ES-I3 (cell line): Measurements from ENCODE around the gene DHCR24.

ENCODE experiments used
- H3K36me3 ChIP-seq: 2 replicates; pipeline ENCODE4 v1.6.1; 2013; ENCODE audit warnings: mild to moderate bottlenecking, low read length, control low read depth, moderate library complexity; ENCODE audit not compliant: insufficient read depth
- H3K4me1 ChIP-seq: 2 replicates; pipeline ENCODE4 v1.6.1; 2013; ENCODE audit warnings: mild to moderate bottlenecking, control low read depth, low read length; ENCODE audit not compliant: insufficient read depth
- H3K9ac ChIP-seq: 2 replicates; pipeline ENCODE4 v1.6.1; 2013; ENCODE audit warnings: low read depth, mild to moderate bottlenecking, low read length, moderate library complexity
- H3K9me3 ChIP-seq: 2 replicates; pipeline ENCODE4 v1.6.1; 2013; ENCODE audit warnings: mild to moderate bottlenecking, low read length, moderate library complexity; ENCODE audit not compliant: control insufficient read depth, insufficient read depth

DHCR24 gene

DNA sequence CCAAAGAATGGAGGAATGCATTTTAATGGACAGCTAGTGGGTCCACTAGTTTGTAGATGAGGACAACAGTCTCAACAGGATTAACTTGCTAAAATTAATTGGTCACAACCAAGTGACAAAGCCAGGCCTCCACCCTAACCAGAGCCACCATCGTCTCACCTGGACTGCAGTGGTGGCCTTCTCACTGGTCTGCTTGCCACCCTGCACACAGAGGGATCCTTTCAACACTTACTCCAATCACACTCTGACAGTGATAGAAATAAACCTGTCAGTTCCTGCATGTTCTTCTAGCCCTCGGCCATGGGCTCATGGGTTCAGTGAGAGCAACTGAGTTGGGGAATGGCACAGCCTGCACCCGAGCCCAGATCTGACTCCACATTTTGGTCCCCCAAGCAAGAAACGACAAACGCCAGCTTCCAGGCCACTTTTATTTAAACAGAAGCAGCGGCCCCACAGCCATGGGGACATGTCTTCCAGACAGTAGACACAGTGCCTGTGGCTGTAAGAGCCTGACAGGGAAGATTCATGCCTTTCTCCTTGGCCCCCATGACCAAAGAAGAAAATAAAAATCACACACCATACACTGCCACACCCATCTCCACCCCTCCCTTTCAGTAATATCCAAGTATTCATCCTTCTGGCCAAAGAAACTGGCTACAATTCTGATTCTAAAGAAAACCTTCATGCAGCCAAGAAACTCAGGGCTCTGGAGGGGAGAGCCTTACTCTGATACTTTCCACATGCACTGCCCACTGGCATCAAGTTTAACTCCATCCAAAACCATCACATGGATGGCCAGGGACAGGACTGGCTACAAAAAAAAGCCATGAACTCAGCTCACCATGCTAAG lies 37.6 kb downstream of the DHCR24 start:
- no peaks in the 10 kb centered on the region for H3K4me1 ChIP-seq
- no peaks in the 10 kb centered on the region for H3K9me3 ChIP-seq
- H3K9ac ChIP-seq: no peak overlapping the region
- H3K36me3 ChIP-seq: peaks cover 38% of the 10 kb centered on the region

- Histone ChIP-seq H3K9me3 (no peaks in the 10 kb centered on the region), H3K36me3 (peaks cover 31% of the 10 kb centered on the region), H3K9ac (no peak overlapping the region), H3K4me1 (no peaks in the 10 kb centered on the region)
Observed at GRCh38 chr1:54848134-54848948, 38.7 kb downstream of the DHCR24 start.

GRCh38 chr1:54846716-54847284 lies 40.2 kb downstream of the DHCR24 start:
- Histone ChIP-seq H3K9me3 (no peaks in the 10 kb centered on the region), H3K36me3 (peaks cover 18% of the 10 kb centered on the region; the same call in 1 of the 2 replicates), H3K4me1 (no peaks in the 10 kb centered on the region), H3K9ac (no peak overlapping the region)

DNA sequence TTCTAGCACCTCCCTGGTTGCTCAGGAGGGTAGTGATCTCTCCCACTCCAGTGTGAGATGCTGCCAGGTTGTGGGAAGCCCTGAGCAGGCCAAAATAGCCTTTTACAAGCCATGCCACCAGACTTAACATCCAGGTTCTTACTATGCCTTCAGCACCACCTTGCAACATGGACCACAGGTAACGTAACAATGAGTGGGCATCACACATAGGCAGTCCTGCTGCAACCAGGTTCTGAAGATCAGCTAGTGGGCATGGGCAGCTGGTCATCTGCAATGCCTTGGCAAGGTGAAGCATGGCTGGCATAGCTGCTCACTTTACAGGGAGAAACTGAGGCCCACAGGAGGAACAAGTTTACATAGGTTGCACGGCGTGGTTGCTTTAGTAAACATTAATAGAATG lies 40.7 kb downstream of the DHCR24 start:
- H3K9ac ChIP-seq: no peak overlapping the region
- no peaks in the 10 kb centered on the region for H3K4me1 ChIP-seq

DNA sequence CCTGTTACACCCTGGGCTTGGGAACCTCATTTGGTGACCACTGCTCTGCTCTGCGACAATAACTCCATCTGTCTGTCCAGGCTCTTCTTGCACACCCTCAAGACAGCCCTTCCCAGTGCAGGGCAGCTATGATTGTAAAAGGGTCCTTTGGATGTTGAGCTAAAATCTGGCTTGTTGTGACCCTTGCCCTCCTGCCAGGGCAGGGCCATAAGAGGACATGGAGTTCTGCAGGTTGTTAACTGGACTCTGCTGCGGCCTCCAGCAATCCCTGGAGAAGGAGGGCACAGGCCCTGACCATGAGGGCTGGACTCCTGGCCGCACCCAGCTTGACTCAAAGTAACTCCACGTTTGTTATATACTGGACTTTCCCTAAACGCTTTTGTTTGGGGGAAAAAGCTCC lies 41.2 kb downstream of the DHCR24 start:
- H3K36me3 ChIP-seq: peaks cover 7% of the 10 kb centered on the region; the same call in 1 of the 2 replicates

More for the DNA sequence above, 40.7 kb downstream of the DHCR24 start:
- no peaks in the 10 kb centered on the region for H3K9me3 ChIP-seq
- peaks cover 13% of the 10 kb centered on the region; the same call in 1 of the 2 replicates for H3K36me3 ChIP-seq

GRCh38 chr1:54844564-54844963 lies 42.4 kb downstream of the DHCR24 start:
- Histone ChIP-seq H3K9me3 (no peaks in the 10 kb centered on the region), H3K9ac (no peak overlapping the region), H3K4me1 (no peaks in the 10 kb centered on the region), H3K36me3 (peaks cover 6% of the 10 kb centered on the region; the same call in 1 of the 2 replicates)

More for the DNA sequence above, 41.2 kb downstream of the DHCR24 start:
- H3K4me1 ChIP-seq: no peaks in the 10 kb centered on the region
- H3K9me3 ChIP-seq: no peaks in the 10 kb centered on the region
- no peak overlapping the region for H3K9ac ChIP-seq

DNA sequence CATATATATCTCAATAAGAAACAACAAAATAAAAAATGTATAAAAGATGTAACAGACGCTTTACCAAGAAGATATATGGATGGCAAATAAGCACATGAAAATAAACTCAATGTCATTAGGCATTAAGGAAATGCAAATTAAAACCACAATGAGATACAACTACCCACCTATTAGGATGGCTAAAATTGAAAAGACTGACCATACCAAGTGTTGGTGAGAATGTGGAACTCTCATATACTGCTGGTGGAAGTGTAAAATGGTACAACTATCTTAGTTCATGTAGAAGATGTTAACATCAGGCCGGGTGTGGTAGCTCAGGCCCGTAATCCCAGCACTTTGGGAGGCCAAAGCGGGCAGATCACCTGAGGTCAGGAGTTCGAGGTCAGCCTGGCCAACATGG lies 43.5 kb downstream of the DHCR24 start:
- Histone ChIP-seq H3K9me3 (no peaks in the 10 kb centered on the region), H3K36me3 (no peaks in the 10 kb centered on the region), H3K4me1 (no peaks in the 10 kb centered on the region), H3K9ac (no peak overlapping the region)

- Histone ChIP-seq H3K4me1 (no peaks in the 10 kb centered on the region), H3K36me3 (no peaks in the 10 kb centered on the region), H3K9ac (no peak overlapping the region), H3K9me3 (no peaks in the 10 kb centered on the region)
Observed at GRCh38 chr1:54842963-54843362, 44.0 kb downstream of the DHCR24 start.

GRCh38 chr1:54842206-54842915 lies 44.6 kb downstream of the DHCR24 start:
- Histone ChIP-seq H3K9ac (no peak overlapping the region), H3K4me1 (no peaks in the 10 kb centered on the region), H3K9me3 (no peaks in the 10 kb centered on the region), H3K36me3 (no peaks in the 10 kb centered on the region)

- no peak overlapping the region for H3K9ac ChIP-seq
- no peaks in the 10 kb centered on the region for H3K36me3 ChIP-seq
- H3K4me1 ChIP-seq: no peaks in the 10 kb centered on the region
- H3K9me3 ChIP-seq: no peaks in the 10 kb centered on the region
Observed at GRCh38 chr1:54839824-54840223, 47.2 kb downstream of the DHCR24 start.

- H3K36me3 ChIP-seq: no peaks in the 10 kb centered on the region
Observed at GRCh38 chr1:54838565-54839180, 48.3 kb downstream of the DHCR24 start.

GRCh38 chr1:54837002-54837853 lies 49.8 kb downstream of the DHCR24 start:
- Histone ChIP-seq H3K36me3 (no peaks in the 10 kb centered on the region), H3K9ac (no peak overlapping the region), H3K9me3 (no peaks in the 10 kb centered on the region), H3K4me1 (no peaks in the 10 kb centered on the region)

More at GRCh38 chr1:54838565-54839180, 48.3 kb downstream of the DHCR24 start:
- Histone ChIP-seq H3K4me1 (no peaks in the 10 kb centered on the region), H3K9me3 (no peaks in the 10 kb centered on the region), H3K9ac (no peak overlapping the region)

GRCh38 chr1:54836594-54836993 lies 50.4 kb downstream of the DHCR24 start:
- Histone ChIP-seq H3K9ac (no peak overlapping the region), H3K36me3 (no peaks in the 10 kb centered on the region), H3K9me3 (no peaks in the 10 kb centered on the region), H3K4me1 (no peaks in the 10 kb centered on the region)
